T1000 (cell line): ENCODE results near the gene FLOT1.

Source experiments
- DNase-seq: peaks from one replicate; lab custom pipeline; 2025; ENCODE audit warnings: mixed read lengths; lab: John Stamatoyannopoulos, UW

The FLOT1 gene

GRCh38 chr6:30742316-30743098, at the start of gene FLOT1:
TSS of gene FLOT1 (minus strand) at chr6:30742687. CDS start at chr6:30742189, 498 bp downstream.
- peak; percentile 97 for DNase-seq

- DNase-seq, result no peak
Measured at GRCh38 chr6:30790724-30791383, 48.4 kb upstream of the FLOT1 start.

- no peak for DNase-seq
Measured at GRCh38 chr6:30789606-30790005, 47.1 kb upstream of the FLOT1 start.

DNA sequence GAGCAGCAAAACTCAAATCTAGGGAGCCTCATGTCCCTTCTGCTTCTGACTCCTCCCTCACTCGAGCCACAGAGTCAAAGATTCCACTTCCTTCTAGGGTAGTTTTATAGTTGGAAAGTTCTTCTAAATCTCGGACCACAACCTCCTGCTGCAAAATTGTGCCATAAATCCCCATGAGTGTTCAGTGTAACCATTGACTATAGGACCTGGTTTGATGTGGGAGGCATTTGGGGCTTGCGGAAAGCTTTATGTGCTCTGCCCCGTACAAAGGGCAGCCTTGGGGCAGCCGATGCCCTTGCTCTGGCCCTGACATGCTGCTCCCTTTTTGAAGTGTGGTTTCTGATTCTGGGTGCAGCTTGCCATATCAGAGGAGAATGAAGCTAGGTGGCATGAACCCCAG, 45.5 kb upstream of the FLOT1 start:
- DNase-seq, result no peak

DNA sequence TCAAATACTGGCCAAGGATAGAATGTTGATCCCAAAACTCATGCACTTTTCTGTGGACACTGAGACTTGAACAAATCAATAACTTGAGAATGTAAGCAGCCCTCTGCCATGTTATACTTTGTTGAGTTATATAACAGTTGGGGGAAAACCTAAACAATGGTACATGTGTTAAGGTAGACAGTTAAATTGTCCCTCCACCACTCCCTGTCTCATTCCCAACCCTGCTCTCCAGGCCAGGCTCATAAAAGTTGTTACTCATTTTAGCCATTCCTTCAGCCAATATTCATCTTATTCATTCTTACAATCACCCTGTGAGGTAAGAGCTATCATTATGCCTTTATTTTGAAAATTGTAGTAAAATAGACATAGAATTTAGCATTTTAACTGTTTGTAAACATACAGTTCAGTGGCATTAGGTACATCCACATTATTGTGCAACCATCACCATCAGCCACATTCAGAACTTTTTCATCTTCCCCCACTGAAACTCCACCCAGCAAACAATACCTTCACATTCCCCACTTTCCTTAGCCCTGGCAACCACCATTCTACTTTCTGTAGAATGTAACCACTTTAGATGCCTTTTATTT, 40.0 kb upstream of the FLOT1 start:
- DNase-seq, result no peak

DNA sequence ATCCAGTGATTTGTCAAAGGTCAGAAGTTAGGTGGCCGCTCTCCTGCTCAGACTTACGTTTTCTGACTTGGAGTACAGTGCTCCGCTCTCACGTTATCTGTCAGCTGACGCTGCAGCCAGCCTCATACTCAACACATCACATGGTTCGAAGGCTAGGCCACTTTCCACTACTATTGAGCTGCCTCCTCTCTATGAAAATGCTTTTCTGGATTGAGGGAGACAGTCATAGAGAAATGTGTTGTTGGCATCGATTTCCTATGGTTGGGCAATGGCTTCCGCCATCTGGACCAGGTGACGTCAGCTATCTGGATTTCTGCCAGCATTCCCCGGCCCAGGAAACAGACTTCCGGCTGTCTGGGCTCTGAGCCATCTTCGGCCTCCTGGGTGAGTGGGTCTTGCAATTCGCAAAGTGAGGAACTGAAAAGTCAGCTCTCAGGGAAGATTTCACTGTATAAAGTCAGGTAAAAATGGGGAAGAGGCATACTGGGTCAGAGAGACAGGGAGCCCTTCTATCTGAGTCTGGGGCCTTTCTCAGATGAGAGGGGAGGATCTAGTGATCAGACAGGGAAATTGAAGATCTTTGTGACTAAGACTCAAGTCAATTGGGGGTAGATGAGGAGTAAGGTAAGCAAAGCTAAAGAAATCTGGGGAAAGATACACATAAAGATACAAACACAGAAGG, 39.4 kb upstream of the FLOT1 start:
- peak; percentile 96 for DNase-seq

- DNase-seq, result no peak
Measured at GRCh38 chr6:30781395-30781742, 38.9 kb upstream of the FLOT1 start.

GRCh38 chr6:30780642-30780920, 38.1 kb upstream of the FLOT1 start:
- no peak for DNase-seq

- DNase-seq, result no peak
Measured at GRCh38 chr6:30779850-30780641, 37.6 kb upstream of the FLOT1 start.

DNA sequence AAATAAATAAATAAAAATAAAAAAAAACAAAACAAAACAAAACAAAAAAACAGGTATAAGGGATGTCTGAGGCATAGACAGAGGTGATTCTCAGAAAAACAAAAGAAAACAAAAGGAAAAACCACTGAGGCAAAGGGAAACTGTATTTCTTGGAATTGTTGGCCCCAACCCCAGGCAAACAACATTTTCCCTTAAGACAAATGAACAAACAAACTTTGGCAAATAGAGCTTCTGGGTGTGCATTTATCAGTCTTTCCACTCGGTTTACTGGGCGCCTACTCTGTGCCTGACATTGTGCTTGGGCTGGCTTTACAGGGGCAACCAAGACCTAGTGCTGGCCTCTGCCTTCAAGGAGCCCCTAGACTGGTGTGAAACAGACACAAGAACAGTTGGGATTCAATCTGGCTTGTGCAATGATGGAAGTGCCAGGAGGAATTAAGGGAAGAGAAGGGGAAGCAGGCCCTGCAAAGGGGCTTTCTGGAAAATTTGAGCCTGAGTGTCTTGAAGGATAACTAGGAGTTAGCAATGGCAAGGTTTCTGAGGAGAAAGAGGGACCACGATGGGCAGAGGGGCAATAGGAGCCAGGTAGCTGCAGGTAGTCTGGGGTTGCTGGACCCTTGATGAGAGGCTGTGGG, 35.6 kb upstream of the FLOT1 start:
- DNase-seq, result no peak

DNA sequence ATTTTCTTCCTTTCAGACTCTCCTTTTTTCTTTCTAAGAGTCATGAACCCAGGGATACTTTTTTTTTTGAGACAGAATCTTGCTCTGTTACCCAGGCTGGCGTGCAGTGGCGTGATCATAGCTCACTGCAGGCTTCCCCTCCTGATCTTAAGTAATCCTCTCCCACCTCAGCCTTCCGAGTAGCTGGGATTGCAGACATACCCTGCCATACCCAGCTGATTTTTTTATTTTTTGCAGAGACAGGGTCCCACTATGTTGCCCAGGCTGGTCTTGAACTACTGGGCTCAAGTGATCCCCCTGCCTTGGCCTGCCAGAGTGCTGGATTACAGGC, 34.6 kb upstream of the FLOT1 start:
- DNase-seq, result no peak

GRCh38 chr6:30776390-30777154, 34.1 kb upstream of the FLOT1 start:
- no peak for DNase-seq

DNA sequence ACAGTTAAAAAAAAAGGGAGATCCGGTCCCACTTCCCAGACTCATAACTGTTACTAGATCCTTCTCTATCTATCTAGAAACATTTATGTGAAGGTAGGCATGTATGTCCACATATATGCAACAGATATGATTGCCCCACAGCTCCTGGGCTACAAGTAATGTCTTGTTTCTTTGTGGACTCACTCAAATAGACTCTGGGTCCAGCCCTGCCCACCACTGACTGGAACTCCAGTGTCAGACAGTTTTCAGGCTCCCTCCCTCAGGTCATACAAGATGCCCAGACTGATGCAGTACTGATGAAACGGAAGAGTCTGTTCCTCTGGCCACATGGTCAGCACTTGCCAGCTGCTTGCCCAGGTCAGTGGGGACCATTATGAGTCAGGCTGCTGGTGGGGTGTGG, 32.6 kb upstream of the FLOT1 start:
- DNase-seq, result no peak

DNA sequence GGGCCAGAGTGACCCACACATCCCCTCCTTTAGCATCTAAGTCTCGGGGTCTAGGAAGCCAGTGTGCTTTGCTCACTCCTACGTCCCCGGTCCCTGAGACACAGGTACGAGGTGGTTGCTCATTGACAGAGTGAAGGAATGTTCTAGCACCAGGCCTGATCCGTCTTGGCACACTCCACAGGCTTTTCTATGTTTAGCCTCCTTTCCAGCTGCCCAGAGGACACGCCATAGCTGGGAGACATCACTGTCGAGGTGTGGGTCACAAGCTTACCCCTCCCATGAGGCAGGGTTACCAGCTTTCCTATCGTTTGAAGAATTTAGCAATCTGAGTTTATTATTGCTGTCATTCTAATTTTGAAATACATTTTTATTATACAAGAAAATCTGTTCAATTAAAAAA, 32.2 kb upstream of the FLOT1 start:
- DNase-seq, result no peak

DNA sequence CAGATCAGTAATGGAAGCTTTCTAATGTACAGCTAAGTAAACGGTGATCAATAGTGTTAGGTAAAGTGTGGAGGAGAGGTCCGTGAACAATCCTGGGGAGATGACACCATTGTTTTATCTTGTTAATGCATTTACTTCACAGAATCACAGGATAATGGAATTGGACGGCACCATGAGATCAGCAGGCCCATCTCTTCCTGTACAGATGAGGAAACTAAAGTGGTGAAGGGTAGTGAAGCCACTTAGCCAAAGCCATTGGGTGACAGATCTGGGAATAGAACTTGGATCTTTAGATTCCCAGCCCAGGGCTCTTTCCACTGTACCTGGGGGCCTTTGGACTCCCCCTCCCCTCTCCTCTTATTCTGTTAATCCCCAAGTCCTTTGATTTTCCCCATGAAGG, 28.1 kb upstream of the FLOT1 start:
- DNase-seq, result no peak

DNA sequence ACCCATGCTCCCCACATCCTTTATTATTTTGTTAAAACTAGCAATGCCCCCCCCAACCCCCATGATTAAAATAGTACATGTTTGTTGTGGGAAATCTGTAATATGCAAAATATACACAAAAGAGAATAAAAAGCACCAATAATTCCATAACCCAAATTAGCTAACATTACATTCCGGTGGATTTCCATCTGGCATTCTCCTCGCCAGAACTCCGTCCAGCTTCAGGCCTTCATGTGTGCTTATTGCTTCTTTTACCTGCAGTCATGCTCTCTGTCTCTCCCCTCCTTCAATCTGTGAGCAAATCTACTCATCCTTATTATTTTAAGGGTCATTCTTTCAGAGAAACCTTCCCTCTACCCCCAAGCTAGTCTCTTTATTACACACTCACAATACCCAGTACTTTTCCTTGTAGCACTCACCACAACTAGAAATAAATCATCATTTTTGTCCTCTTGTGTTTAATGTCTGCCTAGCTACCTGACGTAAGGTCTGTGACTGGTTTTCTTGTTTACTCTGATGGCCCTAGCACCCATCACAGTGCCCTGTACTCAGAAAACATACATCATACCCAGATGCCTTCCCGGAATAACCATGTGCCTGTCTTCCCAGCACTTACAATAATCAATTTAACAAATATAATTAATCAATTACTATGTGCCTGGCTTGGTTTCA, 27.5 kb upstream of the FLOT1 start:
- no peak for DNase-seq

GRCh38 chr6:30769088-30769852, 26.8 kb upstream of the FLOT1 start:
- peak; percentile 83 for DNase-seq

- no peak for DNase-seq
Measured at GRCh38 chr6:30768634-30769087, 26.2 kb upstream of the FLOT1 start.

GRCh38 chr6:30767944-30768301, 25.4 kb upstream of the FLOT1 start:
- DNase-seq, result no peak
